ENCODE measurements around the gene COPA.
A peak's percentile ranks its signal among the peaks of the same experiment; 100 is the strongest.
"Not testable (repeated sequence)": the region's sequence is repeated elsewhere in the genome, so short reads cannot be mapped to it uniquely, and the experiment has no call there.

The COPA gene

DNA sequence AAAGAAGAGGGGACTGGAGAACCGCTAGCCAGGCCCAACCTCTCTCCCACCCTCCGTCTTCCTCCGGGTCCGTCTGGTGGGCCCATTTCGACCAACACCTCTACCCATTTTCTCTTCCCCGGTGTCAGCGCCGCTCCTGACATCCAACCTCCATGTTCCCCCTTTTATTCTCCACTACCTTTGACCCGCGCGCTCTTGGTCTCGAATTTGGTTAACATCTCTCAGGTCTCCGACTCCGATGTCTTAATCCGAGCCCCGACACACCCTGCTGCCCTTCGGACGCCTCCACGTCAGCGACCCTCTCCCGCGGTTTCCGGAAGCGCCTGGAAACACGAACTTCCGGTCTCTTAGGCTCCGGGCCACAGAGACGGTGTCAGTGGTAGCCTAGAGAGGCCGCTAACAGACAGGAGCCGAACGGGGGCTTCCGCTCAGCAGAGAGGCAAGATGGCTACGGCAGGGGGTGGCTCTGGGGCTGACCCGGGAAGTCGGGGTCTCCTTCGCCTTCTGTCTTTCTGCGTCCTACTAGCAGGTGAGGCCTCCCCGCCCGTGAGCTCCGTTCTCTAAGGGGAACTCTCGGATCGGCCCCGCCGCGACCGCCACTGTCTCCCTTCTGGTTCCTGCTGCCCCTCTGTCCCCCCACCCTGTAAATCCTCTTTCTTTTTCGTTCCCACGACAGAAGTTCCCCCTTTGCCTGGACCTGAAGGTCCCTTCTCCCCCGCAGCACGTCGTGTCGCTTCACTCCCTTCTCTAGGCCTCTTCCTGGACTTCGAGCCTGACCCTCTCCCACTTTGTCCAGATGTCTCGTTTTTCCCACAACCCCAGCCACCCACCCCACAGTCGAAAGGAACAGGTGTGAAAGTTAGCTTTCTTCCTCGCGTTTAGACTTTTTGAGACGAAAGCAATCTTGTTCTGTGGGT, at the start of gene COPA, which contains the start of gene NCSTN:
TSS of gene COPA (minus strand) at position 298 of the 917 bp plus-strand sequence. CDS start at position 218, 80 bp downstream.
TSS of gene NCSTN (plus strand) at position 431 of the 917 bp plus-strand sequence. CDS start at position 445, 14 bp downstream.
- Histone ChIP-seq H3K9me3 (ENCODE audit: insufficient read depth, low read length) (no peaks in the 10 kb centered on the region), H3K9me2 (replicated peaks; ENCODE audit: insufficient read depth, low read length) (no peaks in the 10 kb centered on the region), H3F3A (ENCODE audit: insufficient read depth) (no peaks in the 10 kb centered on the region), H4K20me1 (ENCODE audit: low read depth, low read length) (no peaks in the 10 kb centered on the region), H3K27ac (ENCODE audit: low read depth, low read length) (peak within 1 kb of the TSS; percentile 61), H3K79me2 (ENCODE audit: insufficient read depth, low read length) (peaks cover 55% of the 10 kb centered on the region), H3K4me3 (ENCODE audit: insufficient read depth, low read length, poor library complexity, severe bottlenecking) (peak within 1 kb of the TSS; percentile 86), H3K4me2 (ENCODE audit: low read depth, low read length, poor library complexity, severe bottlenecking) (peak within 1 kb of the TSS; percentile 66), H3K27me3 (ENCODE audit: low read length) (no peaks in the 10 kb centered on the region), H3K9ac (ENCODE audit: low read length) (peak within 1 kb of the TSS; percentile 92), H2AFZ (ENCODE audit: low read depth, low read length, severe bottlenecking) (peak within 1 kb of the TSS; percentile 72), H3K36me3 (ENCODE audit: low read length) (peaks cover 20% of the 10 kb centered on the region; the same call in 1 of the 2 replicates)
- TF ChIP-seq EZH2phosphoT487 (conservative IDR thresholded peaks at IDR 0.05; ENCODE audit: low read length) = no peak
- TF ChIP-seq, protein P1, sequence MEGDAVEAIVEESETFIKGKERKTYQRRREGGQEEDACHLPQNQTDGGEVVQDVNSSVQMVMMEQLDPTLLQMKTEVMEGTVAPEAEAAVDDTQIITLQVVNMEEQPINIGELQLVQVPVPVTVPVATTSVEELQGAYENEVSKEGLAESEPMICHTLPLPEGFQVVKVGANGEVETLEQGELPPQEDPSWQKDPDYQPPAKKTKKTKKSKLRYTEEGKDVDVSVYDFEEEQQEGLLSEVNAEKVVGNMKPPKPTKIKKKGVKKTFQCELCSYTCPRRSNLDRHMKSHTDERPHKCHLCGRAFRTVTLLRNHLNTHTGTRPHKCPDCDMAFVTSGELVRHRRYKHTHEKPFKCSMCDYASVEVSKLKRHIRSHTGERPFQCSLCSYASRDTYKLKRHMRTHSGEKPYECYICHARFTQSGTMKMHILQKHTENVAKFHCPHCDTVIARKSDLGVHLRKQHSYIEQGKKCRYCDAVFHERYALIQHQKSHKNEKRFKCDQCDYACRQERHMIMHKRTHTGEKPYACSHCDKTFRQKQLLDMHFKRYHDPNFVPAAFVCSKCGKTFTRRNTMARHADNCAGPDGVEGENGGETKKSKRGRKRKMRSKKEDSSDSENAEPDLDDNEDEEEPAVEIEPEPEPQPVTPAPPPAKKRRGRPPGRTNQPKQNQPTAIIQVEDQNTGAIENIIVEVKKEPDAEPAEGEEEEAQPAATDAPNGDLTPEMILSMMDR (IDR thresholded peaks at IDR 0.05; ENCODE audit: insufficient read depth, low read length, poor library complexity, severe bottlenecking) = no peak

DNA sequence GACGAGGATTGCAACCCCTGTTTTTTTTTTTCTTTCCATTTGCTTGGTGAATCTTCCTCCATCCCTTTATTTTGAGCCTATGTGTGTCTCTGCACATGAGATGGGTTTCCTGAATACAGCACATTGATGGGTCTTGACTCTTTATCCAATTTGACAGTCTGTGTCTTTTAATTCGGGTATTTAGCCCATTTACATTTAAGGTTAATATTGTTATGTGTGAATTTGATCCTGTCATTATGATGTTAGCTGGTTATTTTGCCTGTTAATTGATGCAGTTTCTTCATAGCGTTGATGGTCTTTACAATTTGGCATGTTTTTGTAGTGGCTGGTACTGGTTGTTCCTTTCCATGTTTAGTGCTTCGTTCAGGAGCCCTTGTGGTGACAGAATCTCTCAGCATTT, 45.4 kb upstream of the COPA start:
- not testable (repeated sequence) for H3K27me3 ChIP-seq (ENCODE audit: low read length); H3K9ac ChIP-seq (ENCODE audit: low read length); H3K4me3 ChIP-seq (ENCODE audit: insufficient read depth, low read length, poor library complexity, severe bottlenecking); H3K9me3 ChIP-seq (ENCODE audit: insufficient read depth, low read length); H3K36me3 ChIP-seq (ENCODE audit: low read length); H4K20me1 ChIP-seq (ENCODE audit: low read depth, low read length); H3K9me2 ChIP-seq (replicated peaks; ENCODE audit: insufficient read depth, low read length); H2AFZ ChIP-seq (ENCODE audit: low read depth, low read length, severe bottlenecking); H3K4me2 ChIP-seq (ENCODE audit: low read depth, low read length, poor library complexity, severe bottlenecking); H3K27ac ChIP-seq (ENCODE audit: low read depth, low read length); H3K79me2 ChIP-seq (ENCODE audit: insufficient read depth, low read length); H3F3A ChIP-seq (ENCODE audit: insufficient read depth)

DNA sequence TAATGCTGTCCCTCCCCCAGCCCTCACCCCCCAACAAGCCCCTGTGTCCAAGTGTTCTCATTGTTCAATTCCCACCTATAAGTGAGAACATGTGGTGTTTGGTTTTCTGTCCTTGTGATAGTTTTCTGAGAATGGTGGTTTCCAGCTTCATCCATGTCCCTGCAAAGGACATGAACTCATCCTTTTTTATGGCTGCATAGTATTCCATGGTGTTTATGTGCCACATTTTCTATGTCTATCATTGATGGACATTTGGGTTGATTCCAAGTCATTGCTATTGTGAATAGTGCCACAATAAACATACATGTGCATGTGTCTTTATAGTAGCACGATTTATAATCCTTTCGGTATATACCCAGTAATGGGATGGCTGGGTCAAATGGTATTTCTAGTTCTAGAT, 41.8 kb upstream of the COPA start:
- not testable (repeated sequence) for H3K27me3 ChIP-seq (ENCODE audit: low read length); H4K20me1 ChIP-seq (ENCODE audit: low read depth, low read length); H3K79me2 ChIP-seq (ENCODE audit: insufficient read depth, low read length); H3K36me3 ChIP-seq (ENCODE audit: low read length); H3K9ac ChIP-seq (ENCODE audit: low read length); H2AFZ ChIP-seq (ENCODE audit: low read depth, low read length, severe bottlenecking); H3K4me3 ChIP-seq (ENCODE audit: insufficient read depth, low read length, poor library complexity, severe bottlenecking); H3F3A ChIP-seq (ENCODE audit: insufficient read depth); H3K9me3 ChIP-seq (ENCODE audit: insufficient read depth, low read length); H3K9me2 ChIP-seq (replicated peaks; ENCODE audit: insufficient read depth, low read length); H3K27ac ChIP-seq (ENCODE audit: low read depth, low read length); H3K4me2 ChIP-seq (ENCODE audit: low read depth, low read length, poor library complexity, severe bottlenecking)

DNA sequence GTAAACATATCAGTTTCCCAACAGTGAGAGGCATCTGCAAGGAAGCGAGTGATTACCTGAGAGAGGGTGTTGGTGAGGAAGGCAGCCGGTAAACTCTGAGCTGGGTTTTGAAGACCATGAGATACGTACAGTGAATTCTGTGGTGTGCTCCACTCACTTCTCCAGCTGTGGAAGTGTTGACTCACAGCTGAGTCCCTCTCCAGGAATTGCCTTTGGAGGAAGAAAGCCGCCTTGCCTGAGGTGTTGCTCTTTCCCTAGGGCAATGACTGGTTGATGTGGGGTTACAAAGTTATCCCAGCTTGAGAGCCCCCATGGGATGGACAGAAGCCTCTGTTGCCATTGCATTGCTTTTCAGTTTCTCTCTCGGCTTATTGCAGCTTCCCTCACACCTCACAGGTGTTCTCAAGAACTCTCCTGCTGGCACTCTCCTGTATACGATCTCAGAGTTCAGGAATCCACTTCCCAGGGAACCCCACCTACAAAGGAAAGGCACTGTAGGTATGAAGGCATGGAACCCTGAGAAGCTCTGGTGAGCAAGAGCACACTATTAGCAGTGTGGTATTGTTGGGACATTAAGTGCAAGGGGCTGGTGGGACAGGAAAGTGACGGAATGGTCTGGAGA, 34.6 kb upstream of the COPA start:
- Histone ChIP-seq H3K27me3 (ENCODE audit: low read length) (no peaks in the 10 kb centered on the region), H3K4me3 (ENCODE audit: insufficient read depth, low read length, poor library complexity, severe bottlenecking) (no peak overlapping the region), H3K27ac (ENCODE audit: low read depth, low read length) (no peak overlapping the region), H3K9me2 (replicated peaks; ENCODE audit: insufficient read depth, low read length) (no peaks in the 10 kb centered on the region), H3F3A (ENCODE audit: insufficient read depth) (no peaks in the 10 kb centered on the region), H3K9me3 (ENCODE audit: insufficient read depth, low read length) (no peaks in the 10 kb centered on the region), H4K20me1 (ENCODE audit: low read depth, low read length) (no peaks in the 10 kb centered on the region), H3K9ac (ENCODE audit: low read length) (no peak overlapping the region), H2AFZ (ENCODE audit: low read depth, low read length, severe bottlenecking) (no peak overlapping the region), H3K4me2 (ENCODE audit: low read depth, low read length, poor library complexity, severe bottlenecking) (no peak overlapping the region), H3K36me3 (ENCODE audit: low read length) (no peaks in the 10 kb centered on the region), H3K79me2 (ENCODE audit: insufficient read depth, low read length) (no peaks in the 10 kb centered on the region)
- TF ChIP-seq, protein P1 (IDR thresholded peaks at IDR 0.05; ENCODE audit: insufficient read depth, low read length, poor library complexity, severe bottlenecking) = no peak
- no peak for TF ChIP-seq EZH2phosphoT487 (conservative IDR thresholded peaks at IDR 0.05; ENCODE audit: low read length)
